Upper lobe of left lung (tissue), 6 donors: ENCODE data around the gene CFAP45. TPM values are rescaled to one million over a fixed set of nuclear protein-coding genes. Genes with fewer than 3 reads are reported as not detected.

Source experiments
- ATAC-seq, 2 donors: fragments of 200-7000 bp; cut with Tn5 transposase; one replicate each; pipeline ENCODE4 v1.9.1; 2022; ENCODE audit warnings: mild to moderate bottlenecking in 2 of 2, moderate library complexity in 2 of 2; ENCODE audit not compliant: low FRiP score in 2 of 2
- DNase-seq, 2 donors: peaks; one replicate each; pipeline ENCODE4 v3.0.0-alpha.2; 2019 to 2020
- H3K27ac ChIP-seq, 4 donors: fragments of 200-600 bp; sonication (generic); one replicate each; pipeline ENCODE4 v1.5.1; 2016 to 2019
- H3K27me3 ChIP-seq, 4 donors: fragments of 200-600 bp; sonication (generic); one replicate each; pipeline ENCODE4 v1.5.1; 2017 to 2019
- H3K36me3 ChIP-seq, 4 donors: fragments of 200-600 bp; sonication (generic); one replicate each; pipeline ENCODE4 v1.5.1; 2016 to 2019
- H3K4me1 ChIP-seq, 4 donors: fragments of 200-600 bp; sonication (generic); one replicate each; pipeline ENCODE4 v1.5.1; 2018 to 2019
- H3K4me3 ChIP-seq, 4 donors: fragments of 200-600 bp; sonication (generic); one replicate each; pipeline ENCODE4 v1.5.1; 2017 to 2019; ENCODE audit warnings: mild to moderate bottlenecking in 2 of 4, moderate library complexity in 1 of 4
- H3K9me3 ChIP-seq, 4 donors: fragments of 200-600 bp; sonication (generic); one replicate each; pipeline ENCODE4 v1.5.1; 2018 to 2019
- CTCF ChIP-seq, 6 experiments: fragments of 450-650 bp in 4 of 6; fragments of 200-600 bp in 2 of 6; sonication (generic) in 2 of 6; IDR thresholded peaks; one replicate each; pipeline ENCODE4 v1.5.1; 2016 to 2019; ENCODE audit warnings: antibody characterized with exemption in 6 of 6
- EP300 ChIP-seq, 4 donors: sonication (generic); formaldehyde crosslinking; IDR thresholded peaks; one replicate each; pipeline ENCODE4 v1.5.1; 2017; ENCODE audit warnings: antibody characterized with exemption in 4 of 4, control low read depth in 2 of 4
- POLR2A ChIP-seq, 4 donors: fragments of 450-650 bp; IDR thresholded peaks; one replicate each; pipeline ENCODE4 v1.5.1; 2016 to 2017; ENCODE audit warnings: antibody characterized with exemption in 4 of 4, mild to moderate bottlenecking in 2 of 4
- POLR2AphosphoS5 ChIP-seq, 2 donors: sonication (generic); formaldehyde crosslinking; IDR thresholded peaks; one replicate each; pipeline ENCODE4 v1.5.1; 2017; ENCODE audit warnings: antibody characterized with exemption in 2 of 2
- WGBS, 2 donors: methylation state at CpG; one replicate each; pipeline ENCODE4 v1.1.5; 2017 to 2018; 5-methylcytosine and 5-hydroxymethylcytosine counted together
- total RNA-seq, 6 donors: library from RNA; depleted of rRNA in 4 of 6; stranded (reverse); fragments of >200 nt in 4 of 6; gene quantifications; one replicate each; pipeline versions ENCODE4 v1.1.0 to v1.2.1, GENCODE V29; 2016 to 2021
- donor health status: DM: no; HTN: no; CAD: no; lungs with moderate emphysema.
- donor health status: DM: no; HTN: yes; CAD: no; lungs with severe emphysema.

Gene CFAP45
- total RNA-seq, 6 donors from 2014 or later = 1.2 to 34.6 (median 9.0) TPM

GRCh38 chr1:159845751-159846629 is 54.0 kb downstream of the CFAP45 start:
- Histone ChIP-seq H3K27me3 (no peaks in the 10 kb centered on the region), H3K4me1 (peaks cover 0 to 8% (median 2%) of the 10 kb centered on the region in 4 donors), H3K27ac (no peak overlapping the region), H3K4me3 (no peak overlapping the region), H3K9me3 (no peaks in the 10 kb centered on the region), H3K36me3 (no peaks in the 10 kb centered on the region)
- DNase-seq (no peak), ATAC-seq (no peak)
- 68 to 73% methylated on average over 10 to 13 of the region's 13 CpGs for WGBS, 2 donors
- TF ChIP-seq POLR2A (IDR thresholded peaks at IDR 0.05) (no peak), POLR2AphosphoS5 (IDR thresholded peaks at IDR 0.05) (no peak), EP300 (IDR thresholded peaks at IDR 0.05) (no peak), CTCF (IDR thresholded peaks at IDR 0.05) (no peak)

GRCh38 chr1:159843459-159843858 is 56.5 kb downstream of the CFAP45 start:
- Histone ChIP-seq H3K4me3 (no peak overlapping the region), H3K4me1 (peaks cover 0 to 4% (median 2%) of the 10 kb centered on the region in 4 donors), H3K9me3 (no peaks in the 10 kb centered on the region), H3K36me3 (peaks cover 0 to 6% (median 0%) of the 10 kb centered on the region in 4 donors), H3K27me3 (no peaks in the 10 kb centered on the region), H3K27ac (no peak overlapping the region)
- DNase-seq (no peak), ATAC-seq (no peak)
- TF ChIP-seq POLR2AphosphoS5 (IDR thresholded peaks at IDR 0.05) (no peak), EP300 (IDR thresholded peaks at IDR 0.05) (no peak), CTCF (IDR thresholded peaks at IDR 0.05) (no peak)
- WGBS, 2 donors = 88 to 92% methylated on average over 3 to 4 of the region's 4 CpGs

GRCh38 chr1:159841749-159842148 is 58.2 kb downstream of the CFAP45 start:
- WGBS, 2 donors = 80 to 91% methylated on average over 2 of the region's 2 CpGs
- no peak for ATAC-seq
- no peaks in the 10 kb centered on the region for H3K9me3 ChIP-seq
- H3K27me3 ChIP-seq = no peaks in the 10 kb centered on the region
- H3K4me3 ChIP-seq = no peak overlapping the region
- peaks cover 0 to 6% (median 0%) of the 10 kb centered on the region in 4 donors for H3K36me3 ChIP-seq
- TF ChIP-seq EP300 (IDR thresholded peaks at IDR 0.05) = no peak
- TF ChIP-seq POLR2AphosphoS5 (IDR thresholded peaks at IDR 0.05) = no peak
- no peak for TF ChIP-seq CTCF (IDR thresholded peaks at IDR 0.05)
- TF ChIP-seq POLR2A (IDR thresholded peaks at IDR 0.05) = no peak
- DNase-seq = no peak
- H3K27ac ChIP-seq = no peak overlapping the region
- H3K4me1 ChIP-seq = no peaks in the 10 kb centered on the region

- 91 to 97% methylated on average over 5 of the region's 5 CpGs for WGBS, 2 donors
- ATAC-seq = no peak
These were observed 60.7 kb downstream of the CFAP45 start for GRCh38 chr1:159839116-159839849.

More at GRCh38 chr1:159839116-159839849, 60.7 kb downstream of the CFAP45 start:
- Histone ChIP-seq H3K27me3 (no peaks in the 10 kb centered on the region), H3K9me3 (no peaks in the 10 kb centered on the region), H3K4me3 (no peak overlapping the region), H3K27ac (no peak overlapping the region), H3K36me3 (peaks cover 0 to 6% (median 0%) of the 10 kb centered on the region in 4 donors), H3K4me1 (no peaks in the 10 kb centered on the region)
- no peak for DNase-seq
- TF ChIP-seq POLR2AphosphoS5 (IDR thresholded peaks at IDR 0.05) = no peak
- no peak for TF ChIP-seq CTCF (IDR thresholded peaks at IDR 0.05)
- no peak for TF ChIP-seq EP300 (IDR thresholded peaks at IDR 0.05)
- no peak for TF ChIP-seq POLR2A (IDR thresholded peaks at IDR 0.05)
